IMR-90 (cell line): ENCODE results near the gene SLC6A15. TPM values are rescaled to one million over a fixed set of nuclear protein-coding genes. Genes with fewer than 3 reads are reported as not detected.

Source experiments
- ATAC-seq: fragments of 200-7000 bp; cut with Tn5 transposase; 2 replicates; pipeline ENCODE4 v1.9.1; 2020; ENCODE audit warnings: low read depth, mild to moderate bottlenecking, moderate library complexity
- BruUV-seq: library from RNA; stranded (reverse); fragments of 400-500 nt; replicated peaks from 2 replicates; lab custom pipeline; 2021; lab: Mats Ljungman, UMichigan
- CTCF ChIA-PET: fragments of 300-600 bp; formaldehyde crosslinking; extraction: SDS; loops from one replicate; lab custom pipeline; 2021; ENCODE audit warnings: antibody characterized with exemption; lab: Yijun Ruan, JAX
- POLR2A ChIA-PET: fragments of 300-600 bp; sonication (Branson Sonifier 250); formaldehyde crosslinking; loops from one replicate; lab custom pipeline; 2022; ENCODE audit warnings: antibody characterized with exemption; ENCODE audit not compliant: unreplicated experiment; lab: Charles Lee
- DNase-seq: peaks from one replicate; pipeline ENCODE4 v3.0.0; 2013
- H2AFZ ChIP-seq: replicated peaks from 2 replicates; pipeline ENCODE3; 2013; ENCODE audit warnings: low read length, mild to moderate bottlenecking; ENCODE audit not compliant: poor library complexity
- H2AK5ac ChIP-seq: 2 replicates; pipeline ENCODE4 v1.6.1; 2013; ENCODE audit warnings: low read depth, low read length, inconsistent platforms
- H2AK9ac ChIP-seq: replicated peaks from 2 replicates; pipeline ENCODE3; 2013; ENCODE audit warnings: mild to moderate bottlenecking, low read depth, low read length, moderate library complexity; ENCODE audit not compliant: poor library complexity
- H2BK120ac ChIP-seq: 2 replicates; pipeline ENCODE4 v1.6.1; 2013; ENCODE audit warnings: low read depth, low read length, inconsistent platforms
- H2BK15ac ChIP-seq: 3 replicates; pipeline ENCODE4 v1.6.1; 2013; ENCODE audit warnings: low read depth, low read length, inconsistent platforms
- H2BK20ac ChIP-seq: 2 replicates; pipeline ENCODE4 v1.6.1; 2013; ENCODE audit warnings: low read depth, mild to moderate bottlenecking, inconsistent platforms, low read length, moderate library complexity
- H2BK5ac ChIP-seq: 2 replicates; pipeline ENCODE4 v1.6.1; 2013; ENCODE audit warnings: mild to moderate bottlenecking, low read depth, low read length, inconsistent platforms; ENCODE audit not compliant: poor library complexity, severe bottlenecking
- H3K14ac ChIP-seq: replicated peaks from 2 replicates; pipeline ENCODE4 v1.6.1; 2013; ENCODE audit warnings: low read depth, low read length, inconsistent platforms
- H3K18ac ChIP-seq: 2 replicates; pipeline ENCODE4 v1.6.1; 2013; ENCODE audit warnings: low read depth, low read length, control low read depth
- H3K23ac ChIP-seq: 2 replicates; pipeline ENCODE4 v1.6.1; 2013; ENCODE audit warnings: low read depth, low read length, inconsistent platforms
- H3K27ac ChIP-seq: 2 replicates; pipeline ENCODE4 v1.5.1; 2013; ENCODE audit warnings: mild to moderate bottlenecking, control low read depth, low read length; ENCODE audit not compliant: insufficient read depth
- H3K27me3 ChIP-seq: 2 replicates; pipeline ENCODE4 v1.6.1; 2013; ENCODE audit warnings: low read length; ENCODE audit not compliant: control insufficient read depth, insufficient read depth
- H3K36me3 ChIP-seq: 2 replicates; pipeline ENCODE4 v1.6.1; 2013; ENCODE audit warnings: low read length, mixed read lengths; ENCODE audit not compliant: control insufficient read depth, insufficient read depth
- H3K4ac ChIP-seq: 2 replicates; pipeline ENCODE4 v1.6.1; 2013; ENCODE audit warnings: low read depth, low read length, inconsistent platforms
- H3K4me1 ChIP-seq: 2 replicates; pipeline ENCODE4 v1.6.1; 2013; ENCODE audit warnings: low read length, mixed read lengths; ENCODE audit not compliant: control insufficient read depth, insufficient read depth
- H3K4me2 ChIP-seq: 2 replicates; pipeline ENCODE4 v1.6.1; 2013; ENCODE audit warnings: low read depth, mild to moderate bottlenecking, control low read depth, low read length, moderate library complexity
- H3K4me3 ChIP-seq: 2 replicates; pipeline ENCODE4 v1.5.1; 2013; ENCODE audit warnings: low read depth, mild to moderate bottlenecking, control low read depth, low read length, moderate library complexity; ENCODE audit not compliant: insufficient read depth
- H3K56ac ChIP-seq: 2 replicates; pipeline ENCODE4 v1.6.1; 2013; ENCODE audit warnings: low read length, inconsistent platforms; ENCODE audit not compliant: insufficient read depth; ENCODE audit errors: extremely low read depth
- H3K79me1 ChIP-seq, 2 experiments: 2 replicates each; pipeline ENCODE4 v1.6.1; 2013; ENCODE audit warnings: low read length in 2 of 2, inconsistent platforms in 1 of 2, low read depth in 1 of 2
- H3K9ac ChIP-seq: 2 replicates; pipeline ENCODE4 v1.6.1; 2013; ENCODE audit warnings: low read depth, low read length, control low read depth
- H3K9me1 ChIP-seq: 2 replicates; pipeline ENCODE4 v1.6.1; 2013; ENCODE audit warnings: low read length, inconsistent platforms; ENCODE audit not compliant: insufficient read depth
- H3K9me3 ChIP-seq: 2 replicates; pipeline ENCODE4 v1.6.1; 2013; ENCODE audit warnings: low read length; ENCODE audit not compliant: control insufficient read depth, insufficient read depth
- H4K20me1 ChIP-seq: 2 replicates; pipeline ENCODE4 v1.6.1; 2013; ENCODE audit warnings: low read length, inconsistent platforms; ENCODE audit not compliant: insufficient read depth
- H4K5ac ChIP-seq: 2 replicates; pipeline ENCODE4 v1.6.1; 2013; ENCODE audit warnings: mild to moderate bottlenecking, low read depth, low read length, control low read depth
- H4K8ac ChIP-seq, 2 experiments: 2 replicates each; pipeline ENCODE4 v1.6.1; 2013; ENCODE audit warnings: low read depth in 2 of 2, low read length in 2 of 2, control low read depth in 1 of 2, inconsistent platforms in 1 of 2
- H4K91ac ChIP-seq: 2 replicates; pipeline ENCODE4 v1.6.1; 2013; ENCODE audit warnings: low read depth, low read length, inconsistent platforms; ENCODE audit not compliant: insufficient read depth
- CTCF ChIP-seq: conservative IDR thresholded peaks from 2 replicates; pipeline ENCODE4 v1.5.1; 2012; ENCODE audit warnings: mild to moderate bottlenecking, low read depth, low read length, improper control_type of control experiment
- RAD21 ChIP-seq: IDR thresholded peaks from 2 replicates; pipeline ENCODE4 v1.6.1; 2012; ENCODE audit warnings: low read length, improper control_type of control experiment
- RFX5 ChIP-seq: IDR thresholded peaks from 2 replicates; pipeline ENCODE4 v1.8.0; 2012; ENCODE audit warnings: low read depth, mild to moderate bottlenecking, low read length, moderate library complexity
- SMC3 ChIP-seq: fragments of 150-350 bp; IDR thresholded peaks from 2 replicates; pipeline ENCODE4 v1.6.1; 2016; ENCODE audit warnings: low read depth, mild to moderate bottlenecking, antibody characterized with exemption, low read length, moderate library complexity
- WGBS, 2 experiments: methylation state at CpG; one replicate each; pipeline versions ENCODE4 v1.1.5 to v1.1.7; 2013; ENCODE audit warnings: missing lambda C conversion rate in 2 of 2; ENCODE audit not compliant: insufficient read length in 1 of 2; ENCODE audit errors: extremely low coverage in 2 of 2; 5-methylcytosine and 5-hydroxymethylcytosine counted together
- dilution Hi-C: fragments of 300-500 bp; cut with HindIII; formaldehyde crosslinking; loops from one replicate; pipeline ENCODE4 v1.14.3; 2018; ENCODE audit warnings: low sequenced_read_pairs; ENCODE audit not compliant: unreplicated experiment
- in situ Hi-C: fragments of 300-500 bp; cut with MboI; formaldehyde crosslinking; loops from 3 replicates; pipeline ENCODE4 v1.14.3; 2019; ENCODE audit warnings: low sequenced_read_pairs, inconsistent platforms, mixed read lengths
- intact Hi-C: fragments of 100-400 bp; cut with micrococcal nuclease; formaldehyde crosslinking; loops from 2 replicates; pipeline ENCODE4 v1.10.0; 2022
- polyA plus RNA-seq, 3 experiments: library from polyadenylated mRNA; depleted of rRNA; stranded (reverse); fragments of >200 nt; gene quantifications; 2 replicates each; pipeline ENCODE4 v1.2.3, GENCODE V29; 2012; ENCODE audit warnings: low replicate concordance in 1 of 3
- total RNA-seq: library from RNA; depleted of rRNA; stranded (reverse); fragments of >200 nt; gene quantifications from 2 replicates; pipeline ENCODE4 v1.2.3, GENCODE V29; 2012

The SLC6A15 gene
- total and polyA plus RNA-seq, 2 of the 4 experiments (the other 2 are of a cell fraction), result 0.32 to 0.72 TPM

GRCh38 chr12:84842406-84843013, 70.1 kb downstream of the SLC6A15 start:
- no peak overlapping the region for H3K4me2 ChIP-seq
- peak; percentile 51 for DNase-seq
- H3K56ac ChIP-seq, result no peak overlapping the region
- no peak overlapping the region for H2AFZ ChIP-seq
- no peak overlapping the region for H4K91ac ChIP-seq
- TF ChIP-seq CTCF, result peak; percentile 69
- peak; percentile 78 for TF ChIP-seq RAD21
- no peak for TF ChIP-seq RFX5
- peak; percentile 47 for TF ChIP-seq SMC3
- H2BK15ac ChIP-seq, result no peak overlapping the region
- H3K9ac ChIP-seq, result no peak overlapping the region
- intact Hi-C loops (loop anchor here (5.0 kb wide), 1 partner anchor 335 kb away; no protein-coding TSS in a partner anchor), in situ Hi-C loops (no loop called here), dilution Hi-C loops (no loop called here)
- no peak overlapping the region for H3K4me3 ChIP-seq
- no TSS peak for BruUV-seq
- peak; percentile 73; the same call in 1 of the 2 replicates for ATAC-seq
- no peak overlapping the region for H3K4ac ChIP-seq
- no peak overlapping the region for H2AK9ac ChIP-seq
- CTCF ChIA-PET, result interaction anchor here (0.5 to 0.6 kb wide), 2 partner anchors 153 to 168 kb away, joined by 4 to 5 read pairs; no protein-coding TSS in a partner anchor
- no peak overlapping the region for H2BK120ac ChIP-seq
- POLR2A ChIA-PET, result no interaction called here
- no peak overlapping the region for H2BK5ac ChIP-seq
- no peaks in the 10 kb centered on the region for H3K9me1 ChIP-seq
- no peak overlapping the region for H3K14ac ChIP-seq
- no peak overlapping the region for H3K23ac ChIP-seq
- no peak overlapping the region for H2AK5ac ChIP-seq
- no peak overlapping the region for H3K27ac ChIP-seq
- H3K27me3 ChIP-seq, result no peaks in the 10 kb centered on the region
- H3K79me1 ChIP-seq, result no peaks in the 10 kb centered on the region
- H3K36me3 ChIP-seq, result no peaks in the 10 kb centered on the region
- H4K8ac ChIP-seq, result no peak overlapping the region
- no peak overlapping the region for H4K5ac ChIP-seq
- H3K4me1 ChIP-seq, result no peaks in the 10 kb centered on the region
- H3K9me3 ChIP-seq, result no peaks in the 10 kb centered on the region
- no peak overlapping the region for H2BK20ac ChIP-seq
- no peaks in the 10 kb centered on the region for H4K20me1 ChIP-seq
- WGBS, 2 experiments, result no CpG with 5 or more reads among the region's 2 CpGs
- H3K18ac ChIP-seq, result no peak overlapping the region
